GM18868 (cell line): ENCODE data around the gene TYRO3.

Source experiments
- ATAC-seq: cut with Tn5 transposase; IDR thresholded peaks from one replicate; pipeline ENCODE4 v1.9.1; 2021; ENCODE audit warnings: mild to moderate bottlenecking, moderate library complexity; ENCODE audit not compliant: unreplicated experiment

TYRO3 gene

DNA sequence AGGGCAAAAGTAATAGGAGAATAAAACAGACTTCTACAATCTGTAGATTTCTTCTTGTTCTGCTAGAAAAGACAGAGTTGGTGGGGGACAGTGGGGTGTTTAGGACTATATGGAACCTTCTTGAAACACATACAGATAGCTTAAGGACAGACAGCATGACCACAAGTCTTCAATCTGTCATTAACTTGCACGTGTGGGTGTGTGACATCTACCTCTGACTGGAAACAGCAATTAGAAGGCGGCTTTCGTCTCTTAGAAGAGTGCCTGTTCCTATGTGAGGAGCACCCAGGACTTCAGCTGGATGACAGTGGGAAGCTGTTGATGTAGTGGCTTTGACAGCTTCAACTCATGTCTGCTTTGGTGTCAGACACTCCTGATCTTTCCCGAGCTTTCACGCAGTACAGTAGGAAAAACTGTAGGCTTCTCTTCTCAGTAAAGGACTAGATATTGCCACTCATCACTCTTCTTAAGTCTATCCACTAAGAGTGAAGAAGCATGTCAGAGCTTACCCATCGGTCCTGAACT lies 44.5 kb downstream of the TYRO3 start:
- ATAC-seq, result no peak

DNA sequence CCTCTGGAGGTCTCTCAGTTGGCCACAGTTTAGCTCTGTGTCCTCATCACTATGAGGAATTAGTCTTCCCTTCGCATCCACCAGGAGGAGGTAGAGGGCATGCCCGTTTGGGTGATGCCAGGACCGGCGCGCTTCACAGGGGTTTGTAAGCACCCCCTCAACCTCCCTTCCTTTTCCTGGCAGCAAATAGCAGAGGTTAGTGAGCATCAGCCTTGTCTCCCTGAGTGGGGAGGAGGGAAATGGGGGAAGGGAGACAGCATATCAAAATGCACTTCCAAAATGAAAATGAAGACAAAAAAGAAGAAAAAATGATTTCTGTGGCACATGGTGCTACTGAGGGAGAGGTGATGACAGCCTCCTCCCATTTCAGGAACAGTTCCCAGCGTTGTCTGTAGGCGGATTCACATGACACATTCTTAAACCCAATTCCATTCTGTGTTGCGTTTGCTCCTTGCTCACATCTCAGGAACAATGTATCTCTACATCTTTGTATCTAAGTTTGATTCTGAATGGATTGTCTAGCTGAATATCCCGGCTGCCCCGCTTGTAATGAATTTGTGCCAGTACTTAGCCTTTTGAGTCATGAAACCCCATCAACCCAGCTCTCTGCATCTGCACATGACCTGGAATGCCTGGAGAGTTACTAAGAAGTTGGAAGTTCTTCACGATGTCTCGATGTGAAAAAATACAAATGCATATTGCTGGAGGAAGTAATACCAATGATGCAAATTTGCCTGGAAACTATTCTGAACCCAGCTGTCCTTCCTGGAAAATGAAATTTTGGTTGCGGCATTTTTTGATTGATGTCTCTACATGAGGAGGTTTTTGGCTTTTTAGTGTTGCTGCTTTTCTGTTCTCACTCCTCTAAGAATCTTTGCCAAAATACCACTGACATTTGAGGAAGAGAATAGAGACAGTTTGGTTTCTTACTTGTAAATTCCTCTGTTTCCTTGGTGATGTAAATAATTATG lies 45.2 kb downstream of the TYRO3 start:
- no peak for ATAC-seq

DNA sequence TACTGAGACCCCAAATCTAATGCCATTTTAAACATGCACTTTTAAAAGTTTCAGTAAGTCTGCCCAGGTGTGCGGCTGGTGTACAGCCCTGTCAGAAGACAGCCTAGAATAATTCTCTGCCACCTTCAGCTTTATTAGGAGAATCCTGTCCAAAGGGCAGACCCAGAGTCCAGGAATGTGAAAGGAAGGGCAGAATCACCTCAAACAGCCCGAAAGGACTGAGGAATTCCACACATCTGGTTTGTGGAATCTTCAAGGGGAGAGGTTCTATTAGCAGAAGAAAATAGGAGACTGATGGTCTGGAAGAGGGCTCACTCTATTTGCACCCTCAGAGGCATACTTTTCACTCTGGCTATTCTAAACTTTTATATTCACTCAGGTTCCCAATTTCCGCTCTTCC lies 46.6 kb downstream of the TYRO3 start:
- no peak for ATAC-seq

DNA sequence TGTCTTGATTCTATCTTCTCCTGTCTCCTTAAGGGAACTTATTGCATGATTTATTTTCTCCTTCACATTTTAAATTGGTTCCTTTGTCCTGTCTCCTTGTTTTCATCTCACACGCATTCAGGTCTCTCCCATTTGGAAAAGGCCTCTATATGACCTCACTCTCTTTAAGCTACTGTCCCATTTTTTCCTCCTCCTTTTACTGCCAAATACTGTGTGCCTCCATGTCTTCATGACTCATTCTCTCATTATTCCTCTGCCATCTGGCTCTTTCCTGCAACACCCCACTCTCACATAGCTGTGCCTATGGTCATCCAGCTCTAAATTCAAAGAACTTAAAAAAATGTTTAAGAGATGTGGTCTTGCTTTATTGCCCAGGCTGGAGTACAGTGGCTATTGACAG lies 48.0 kb downstream of the TYRO3 start:
- ATAC-seq, result no peak

DNA sequence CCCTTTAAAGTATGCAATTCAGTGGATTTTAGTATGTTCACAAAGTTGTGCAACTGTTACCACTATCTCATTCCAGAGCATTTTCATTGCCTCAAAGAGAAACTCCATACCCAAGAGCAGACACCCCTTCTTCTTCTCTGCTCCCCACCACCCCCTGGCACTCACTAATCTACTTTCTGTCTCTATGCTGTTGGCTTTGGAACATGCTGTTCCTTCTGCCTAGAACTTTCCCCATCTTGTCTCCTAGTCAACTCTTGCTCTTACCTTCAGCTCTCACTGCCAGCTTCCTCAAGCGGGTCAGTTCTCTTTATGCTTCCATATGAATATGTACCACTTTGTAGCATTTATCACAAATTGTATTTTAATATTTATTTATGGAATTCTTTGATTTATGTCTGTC lies 50.1 kb downstream of the TYRO3 start:
- no peak for ATAC-seq

DNA sequence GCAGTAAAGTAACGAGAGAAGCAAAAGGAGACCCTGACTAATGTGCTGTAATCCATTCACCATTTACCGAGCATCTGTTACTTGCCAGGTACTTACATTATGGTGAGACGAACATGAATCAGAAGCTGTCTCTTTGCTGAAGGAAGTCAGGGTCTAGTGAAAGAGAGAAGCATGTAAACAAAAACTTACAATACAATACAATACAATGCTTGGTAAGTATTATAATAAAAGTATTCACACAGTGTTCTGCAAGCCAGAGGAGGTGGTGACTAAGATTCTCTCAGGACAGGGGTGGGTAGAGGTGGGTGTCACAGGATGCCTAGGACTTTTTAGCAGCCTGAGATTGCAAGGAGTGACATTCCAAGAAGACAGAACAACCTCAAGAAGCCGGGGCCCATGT lies 51.0 kb downstream of the TYRO3 start:
- ATAC-seq, result no peak

DNA sequence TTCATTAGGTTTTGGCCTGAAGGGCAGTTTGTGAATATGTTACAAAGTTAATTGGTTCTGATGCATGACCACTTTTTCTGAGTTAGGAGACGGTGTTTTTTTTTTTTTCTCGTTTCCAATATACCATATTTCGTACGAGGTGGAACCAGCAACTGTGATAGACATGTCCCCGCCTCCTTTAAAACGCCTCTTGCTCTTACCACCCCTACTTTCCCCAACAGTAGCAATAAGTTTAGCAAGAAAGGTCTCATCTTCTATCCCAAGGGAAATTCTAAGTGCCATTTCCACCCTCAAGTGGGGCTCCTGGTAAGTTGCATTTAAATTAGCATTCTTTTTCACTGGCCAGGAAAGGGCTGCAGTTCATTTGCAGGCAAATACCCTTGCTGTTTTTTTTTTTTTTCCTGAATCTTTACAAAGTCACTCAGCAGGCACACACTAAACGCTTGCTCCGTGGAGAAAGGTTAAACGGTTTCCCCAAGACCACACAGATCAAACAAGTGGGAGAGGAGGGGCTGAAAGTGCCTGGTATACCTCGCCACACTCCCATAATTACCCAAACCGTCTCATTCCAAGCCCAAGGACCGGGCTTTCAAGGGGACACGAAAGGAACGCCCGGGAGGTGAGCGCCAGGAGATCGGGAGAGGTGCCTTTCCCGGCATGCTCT lies 61.7 kb downstream of the TYRO3 start:
- ATAC-seq, result no peak

DNA sequence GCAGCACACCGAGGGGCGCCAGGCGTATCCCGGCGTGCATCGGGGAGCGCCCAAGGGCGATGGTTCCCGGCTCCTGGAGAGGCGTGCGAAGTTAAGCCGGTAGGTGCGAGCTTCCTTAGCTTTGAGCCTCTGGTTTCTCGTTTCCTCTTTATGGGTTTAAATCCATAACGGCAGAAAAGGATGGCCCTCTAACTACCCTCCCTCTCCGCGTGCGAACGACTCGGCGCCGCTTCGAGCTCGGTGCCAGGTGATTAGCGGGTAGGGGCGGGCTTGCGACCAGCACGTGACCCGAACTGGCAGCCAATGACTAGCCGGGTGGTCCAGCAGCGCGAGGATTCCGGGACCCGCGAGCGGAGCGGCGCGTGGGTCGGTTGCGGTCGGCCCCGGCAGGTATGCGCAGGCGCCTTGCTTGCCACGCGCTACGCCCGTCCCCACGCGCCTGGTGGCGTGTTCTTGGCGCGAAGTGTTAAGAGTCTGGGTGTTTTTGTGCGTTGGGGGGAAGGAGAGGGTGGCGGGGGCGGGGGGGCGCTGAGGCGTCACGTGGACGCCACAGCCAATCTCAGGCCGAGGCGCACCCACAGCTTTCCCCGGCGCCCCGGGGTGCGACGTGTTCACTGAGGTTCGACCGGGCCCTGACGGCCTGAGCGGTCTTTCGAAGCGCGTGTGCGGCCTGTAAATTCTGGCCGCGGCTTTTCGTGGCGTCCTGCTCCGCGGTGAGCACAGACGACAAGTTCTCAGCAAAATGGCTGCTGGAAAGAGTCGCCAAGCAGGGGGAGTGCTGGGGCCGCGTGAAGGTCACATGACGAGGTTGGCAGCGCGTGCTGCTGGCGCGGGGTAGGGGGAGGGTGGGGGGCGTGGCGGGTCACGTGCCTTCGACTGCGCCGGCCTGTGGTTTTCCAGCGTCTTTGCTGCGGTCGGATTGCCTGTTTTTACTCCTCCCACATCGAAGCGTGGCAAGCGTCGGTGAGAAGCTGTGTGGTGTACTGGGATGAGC lies 62.5 kb downstream of the TYRO3 start:
- no peak for ATAC-seq

DNA sequence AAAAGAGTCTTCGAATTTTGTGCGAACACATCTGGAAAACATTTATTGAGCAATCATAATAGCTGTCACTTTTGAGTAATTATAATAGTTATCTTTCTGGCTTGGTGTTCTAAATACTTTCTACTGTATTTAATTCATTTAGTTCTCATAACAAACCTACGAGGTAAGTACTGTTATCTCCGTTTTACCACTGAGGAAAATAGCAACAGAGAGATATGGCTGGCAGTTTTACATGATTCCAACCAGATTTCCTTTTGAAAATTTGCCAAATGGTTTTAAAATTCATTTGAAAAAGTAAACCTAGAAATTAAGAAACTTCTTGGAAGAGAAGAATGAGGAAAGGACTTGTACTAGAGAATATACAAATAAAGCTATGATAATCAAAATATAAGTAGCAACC lies 63.9 kb downstream of the TYRO3 start:
- no peak for ATAC-seq

DNA sequence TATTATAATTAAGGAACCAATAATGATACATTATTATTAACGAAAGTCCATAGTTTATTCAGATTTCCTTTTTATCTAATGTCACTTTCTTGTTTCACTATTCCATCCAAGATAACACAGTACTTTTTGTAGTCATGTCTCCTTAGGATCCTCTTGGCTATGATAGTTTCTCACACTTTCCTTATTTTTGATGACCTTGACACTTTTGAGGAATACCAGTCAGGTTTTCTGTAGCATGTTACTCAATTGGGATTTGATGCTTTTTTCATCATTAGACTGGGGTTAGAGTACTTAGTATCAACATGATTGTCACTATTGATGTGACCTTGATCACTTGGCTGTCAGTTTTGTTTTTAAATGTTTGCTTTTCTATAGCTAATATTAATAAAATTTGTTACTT lies 68.2 kb downstream of the TYRO3 start:
- no peak for ATAC-seq

DNA sequence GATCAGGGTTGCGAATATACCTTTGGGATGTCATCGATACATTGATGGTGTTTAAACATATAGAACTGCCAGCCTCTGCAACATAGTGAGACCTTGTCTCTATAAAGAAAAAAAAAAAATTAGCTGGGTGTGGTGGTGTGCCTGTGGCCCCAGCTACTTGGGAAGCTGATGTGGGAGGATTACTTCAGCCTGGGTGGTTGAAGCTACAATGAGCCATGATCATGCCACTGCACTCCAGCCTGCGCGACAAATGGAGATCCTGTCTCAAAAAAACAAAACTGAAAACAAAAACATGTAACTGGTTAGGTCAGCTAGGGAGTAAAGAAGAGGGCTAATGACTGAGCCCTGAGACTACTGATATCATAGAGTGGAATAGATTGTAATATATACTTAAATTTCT lies 70.5 kb downstream of the TYRO3 start:
- no peak for ATAC-seq

DNA sequence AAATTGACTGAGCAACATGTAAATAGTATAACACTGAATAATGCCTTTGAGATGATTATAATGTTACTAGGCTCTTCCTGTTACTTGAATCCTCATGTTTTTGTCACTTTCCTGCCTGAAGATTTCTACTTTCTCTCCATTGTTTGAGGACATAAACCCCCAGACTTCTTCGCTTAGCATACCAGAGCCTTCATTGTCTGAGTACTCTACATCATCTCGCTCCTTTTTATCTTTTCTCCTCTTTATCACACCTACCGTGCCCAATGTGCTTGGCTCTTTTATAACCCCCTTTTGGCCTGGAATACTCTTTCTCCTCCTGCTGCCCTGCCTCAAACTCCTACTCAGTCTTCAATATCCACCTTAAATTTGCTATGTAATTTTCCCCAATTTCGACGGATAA lies 70.9 kb downstream of the TYRO3 start:
- ATAC-seq, result no peak

DNA sequence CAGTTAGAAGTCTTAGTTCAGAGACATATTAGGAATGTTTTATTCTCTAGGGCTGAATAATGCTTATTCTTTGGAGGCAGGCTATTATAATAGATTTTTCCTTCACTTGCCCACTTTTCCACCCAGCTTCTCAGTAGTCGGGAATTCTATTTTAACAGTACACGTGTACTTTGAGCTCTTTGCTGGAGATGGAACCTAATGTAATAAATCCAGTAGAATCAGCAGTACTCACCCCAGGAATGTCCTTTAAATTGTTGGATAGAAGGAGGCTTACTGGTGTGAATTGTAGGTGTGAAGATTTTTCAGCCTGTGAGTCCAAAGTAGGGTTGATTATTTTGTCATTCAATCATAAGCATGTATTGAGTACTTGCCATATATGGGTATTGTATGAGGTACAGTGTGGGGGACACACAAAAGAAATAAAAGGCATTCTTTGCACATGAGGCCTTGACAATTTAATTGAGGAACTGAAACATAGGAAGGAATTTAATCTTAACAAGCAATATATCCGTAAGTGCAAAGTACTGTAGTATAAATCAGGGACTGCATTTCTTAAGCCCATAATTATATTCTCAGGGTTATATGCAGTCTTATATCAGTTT lies 71.7 kb downstream of the TYRO3 start:
- no peak for ATAC-seq

DNA sequence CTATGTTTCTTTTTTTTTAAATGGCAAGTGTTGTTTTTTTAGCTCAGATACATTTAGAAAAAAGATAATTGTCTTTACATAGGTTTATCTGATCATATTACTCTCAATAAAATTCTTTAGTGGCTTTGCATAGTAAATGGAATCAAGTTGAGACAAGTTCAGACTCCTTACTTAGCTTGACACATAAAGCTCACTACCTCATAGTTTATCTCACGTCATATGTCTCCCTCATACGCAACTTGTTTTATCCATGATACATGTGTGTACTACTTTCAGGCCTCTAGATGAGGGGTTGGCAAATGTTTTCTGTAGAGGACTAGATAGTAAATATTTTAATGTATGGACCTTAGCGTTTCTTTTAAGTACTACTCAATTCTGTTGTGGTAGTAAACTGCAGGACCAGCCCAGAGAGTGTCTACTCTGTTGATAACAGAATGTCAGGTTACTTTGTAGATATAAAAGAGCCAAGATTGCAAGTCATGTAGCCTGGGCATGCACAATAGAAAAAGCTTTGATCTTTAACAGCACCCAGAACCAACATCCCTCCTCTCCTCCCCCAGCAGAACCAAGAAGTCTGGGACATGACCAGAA lies 73.0 kb downstream of the TYRO3 start:
- no peak for ATAC-seq
